Large intestine (tissue), 3 donors: ENCODE measurements around the gene NHS. TPM values are rescaled to one million over a fixed set of nuclear protein-coding genes. Genes with fewer than 3 reads are reported as not detected.

Experiments used
- DNase-seq, 2 donors: peaks; one replicate each; pipeline versions ENCODE4 v3.0.0 to v3.0.0-alpha.2; 2013
- H3K27ac ChIP-seq: one replicate; pipeline ENCODE4 v1.5.1; 2013; ENCODE audit warnings: low read length
- H3K27me3 ChIP-seq: 2 replicates; pipeline ENCODE4 v1.6.1; 2013; ENCODE audit warnings: low read length; ENCODE audit not compliant: control insufficient read depth, insufficient read depth
- H3K36me3 ChIP-seq: 2 replicates; pipeline ENCODE4 v1.6.1; 2013; ENCODE audit warnings: low read length; ENCODE audit not compliant: control insufficient read depth, insufficient read depth
- H3K4me1 ChIP-seq: one replicate; pipeline ENCODE4 v1.6.1; 2013; ENCODE audit warnings: low read length; ENCODE audit not compliant: control insufficient read depth, insufficient read depth
- H3K4me3 ChIP-seq: one replicate; pipeline ENCODE4 v1.5.1; 2013; ENCODE audit warnings: low read length
- H3K9me3 ChIP-seq: one replicate; pipeline ENCODE4 v1.6.1; 2013; ENCODE audit warnings: mild to moderate bottlenecking, low read depth, low read length, moderate library complexity; ENCODE audit not compliant: control insufficient read depth
- WGBS: methylation state at CpG from one replicate; pipeline ENCODE4 v1.1.5; 2013; ENCODE audit warnings: low lambda C conversion rate; ENCODE audit not compliant: insufficient coverage; 5-methylcytosine and 5-hydroxymethylcytosine counted together
- polyA plus RNA-seq: library from polyadenylated mRNA; unstranded; fragments of 120-200 nt; gene quantifications from one replicate; pipeline ENCODE4 v1.2.1, GENCODE V29; 2013

Gene NHS
- polyA plus RNA-seq, 1 donor = 6.6 TPM

- Histone ChIP-seq H3K4me1 (no peaks in the 10 kb centered on the region), H3K27me3 (no peaks in the 10 kb centered on the region), H3K36me3 (no peaks in the 10 kb centered on the region), H3K4me3 (no peak overlapping the region), H3K27ac (no peak overlapping the region), H3K9me3 (no peaks in the 10 kb centered on the region)
- no CpG with 5 or more reads among the region's 3 CpGs for WGBS
- DNase-seq = no peak
These were observed 29.0 kb downstream of the NHS start for GRCh38 chrX:17403972-17404371.

- Histone ChIP-seq H3K27ac (no peak overlapping the region), H3K4me3 (no peak overlapping the region), H3K27me3 (no peaks in the 10 kb centered on the region), H3K36me3 (no peaks in the 10 kb centered on the region), H3K9me3 (no peaks in the 10 kb centered on the region), H3K4me1 (no peaks in the 10 kb centered on the region)
- DNase-seq = no peak
- no CpG with 5 or more reads among the region's 5 CpGs for WGBS
These were observed 30.4 kb downstream of the NHS start for GRCh38 chrX:17405225-17405969.

GRCh38 chrX:17409566-17410290, 34.7 kb downstream of the NHS start:
- no peak overlapping the region for H3K27ac ChIP-seq
- no CpG with 5 or more reads among the region's 3 CpGs for WGBS

GRCh38 chrX:17410651-17411050, 35.7 kb downstream of the NHS start:
- Histone ChIP-seq H3K4me1 (no peaks in the 10 kb centered on the region), H3K27me3 (no peaks in the 10 kb centered on the region), H3K27ac (no peak overlapping the region), H3K36me3 (no peaks in the 10 kb centered on the region), H3K4me3 (no peak overlapping the region), H3K9me3 (no peaks in the 10 kb centered on the region)
- no peak for DNase-seq
- no CpG with 5 or more reads among the region's 2 CpGs for WGBS

More at GRCh38 chrX:17409566-17410290, 34.7 kb downstream of the NHS start:
- H3K27me3 ChIP-seq = no peaks in the 10 kb centered on the region
- H3K36me3 ChIP-seq = no peaks in the 10 kb centered on the region
- H3K9me3 ChIP-seq = no peaks in the 10 kb centered on the region
- no peaks in the 10 kb centered on the region for H3K4me1 ChIP-seq
- H3K4me3 ChIP-seq = no peak overlapping the region
- DNase-seq = no peak

GRCh38 chrX:17411205-17411604, 36.2 kb downstream of the NHS start:
- H3K4me3 ChIP-seq = no peak overlapping the region
- no CpG with 5 or more reads among the region's 4 CpGs for WGBS
- no peak overlapping the region for H3K27ac ChIP-seq
- no peaks in the 10 kb centered on the region for H3K9me3 ChIP-seq
- H3K27me3 ChIP-seq = no peaks in the 10 kb centered on the region
- no peak for DNase-seq
- H3K36me3 ChIP-seq = no peaks in the 10 kb centered on the region
- H3K4me1 ChIP-seq = no peaks in the 10 kb centered on the region

- Histone ChIP-seq H3K4me1 (no peaks in the 10 kb centered on the region), H3K4me3 (no peak overlapping the region), H3K27me3 (no peaks in the 10 kb centered on the region), H3K27ac (no peak overlapping the region), H3K9me3 (no peaks in the 10 kb centered on the region), H3K36me3 (no peaks in the 10 kb centered on the region)
- WGBS = 80% methylated on average over 1 of the region's 4 CpGs
- DNase-seq = no peak
These were observed 37.7 kb downstream of the NHS start for GRCh38 chrX:17412692-17413091.

- Histone ChIP-seq H3K36me3 (no peaks in the 10 kb centered on the region), H3K4me1 (no peaks in the 10 kb centered on the region), H3K27ac (no peak overlapping the region), H3K27me3 (no peaks in the 10 kb centered on the region), H3K4me3 (no peak overlapping the region), H3K9me3 (no peaks in the 10 kb centered on the region)
- WGBS = 60% methylated on average over 1 of the region's 4 CpGs
- DNase-seq = no peak
These were observed 38.2 kb downstream of the NHS start for GRCh38 chrX:17413228-17413627.

GRCh38 chrX:17414027-17414658, 39.1 kb downstream of the NHS start:
- Histone ChIP-seq H3K27me3 (no peaks in the 10 kb centered on the region), H3K4me1 (no peaks in the 10 kb centered on the region), H3K4me3 (no peak overlapping the region), H3K36me3 (no peaks in the 10 kb centered on the region), H3K27ac (no peak overlapping the region), H3K9me3 (no peaks in the 10 kb centered on the region)
- no peak for DNase-seq
- WGBS = no CpG with 5 or more reads among the region's 7 CpGs

- H3K36me3 ChIP-seq = no peaks in the 10 kb centered on the region
- no peaks in the 10 kb centered on the region for H3K27me3 ChIP-seq
- no peak overlapping the region for H3K4me3 ChIP-seq
- no peaks in the 10 kb centered on the region for H3K4me1 ChIP-seq
- WGBS = 0% methylated on average over 1 of the region's 6 CpGs
- DNase-seq = peak; percentile 17 to 49
- H3K27ac ChIP-seq = no peak overlapping the region
- H3K9me3 ChIP-seq = no peaks in the 10 kb centered on the region
These were observed 39.8 kb downstream of the NHS start for GRCh38 chrX:17414839-17415238.

GRCh38 chrX:17415242-17415810, 40.3 kb downstream of the NHS start:
- H3K4me3 ChIP-seq = no peak overlapping the region
- H3K4me1 ChIP-seq = no peaks in the 10 kb centered on the region
- no peak for DNase-seq
- no peaks in the 10 kb centered on the region for H3K36me3 ChIP-seq
- H3K9me3 ChIP-seq = no peaks in the 10 kb centered on the region
- no CpG with 5 or more reads among the region's 3 CpGs for WGBS
- H3K27ac ChIP-seq = no peak overlapping the region
- H3K27me3 ChIP-seq = no peaks in the 10 kb centered on the region
